GM23338 (cell line): ENCODE measurements around the gene LRMDA. TPM values are rescaled to one million over a fixed set of nuclear protein-coding genes. Genes with fewer than 3 reads are reported as not detected.

Experiments used
- ATAC-seq: fragments of 200-7000 bp; cut with Tn5 transposase; 3 replicates; pipeline ENCODE4 v1.9.1; 2020
- DNase-seq: peaks from one replicate; pipeline ENCODE4 v3.0.0-alpha.2; 2015; ENCODE audit warnings: low spot score
- H2AFZ ChIP-seq: fragments of 200-600 bp; sonication (generic); 2 replicates; pipeline ENCODE4 v1.8.0; 2016; ENCODE audit warnings: antibody characterized with exemption, mild to moderate bottlenecking, moderate library complexity
- H3F3A ChIP-seq: fragments of 200-600 bp; sonication (generic); replicated peaks from 2 replicates; pipeline ENCODE4 v1.8.0; 2017; ENCODE audit warnings: antibody characterized with exemption, mixed run types, low read depth
- H3K27ac ChIP-seq: fragments of 200-600 bp; sonication (generic); 2 replicates; pipeline ENCODE4 v1.6.1; 2016; ENCODE audit warnings: low read depth
- H3K27me3 ChIP-seq: fragments of 200-600 bp; sonication (generic); 2 replicates; pipeline ENCODE4 v1.8.0; 2016; ENCODE audit warnings: mild to moderate bottlenecking, mixed run types, moderate library complexity; ENCODE audit not compliant: insufficient read depth
- H3K36me3 ChIP-seq: fragments of 200-600 bp; sonication (generic); 2 replicates; pipeline ENCODE4 v1.8.0; 2016; ENCODE audit warnings: mild to moderate bottlenecking; ENCODE audit not compliant: insufficient read depth
- H3K4me1 ChIP-seq: fragments of 200-600 bp; sonication (generic); 2 replicates; pipeline ENCODE4 v1.8.0; 2016; ENCODE audit warnings: mild to moderate bottlenecking, moderate library complexity; ENCODE audit not compliant: insufficient read depth
- H3K4me2 ChIP-seq: fragments of 200-600 bp; sonication (generic); 2 replicates; pipeline ENCODE4 v1.7.1; 2017; ENCODE audit warnings: mixed run types
- H3K4me3 ChIP-seq: fragments of 200-600 bp; sonication (generic); 2 replicates; pipeline ENCODE4 v1.6.1; 2016; ENCODE audit warnings: mixed run types
- H3K79me2 ChIP-seq: fragments of 200-600 bp; sonication (generic); replicated peaks from 2 replicates; pipeline ENCODE4 v1.8.0; 2017; ENCODE audit warnings: mild to moderate bottlenecking; ENCODE audit not compliant: insufficient read depth
- H3K9me2 ChIP-seq: fragments of 200-600 bp; sonication (generic); 2 replicates; pipeline ENCODE4 v1.8.0; 2017; ENCODE audit not compliant: insufficient read depth
- H4K20me1 ChIP-seq: fragments of 200-600 bp; sonication (generic); replicated peaks from 2 replicates; pipeline ENCODE4 v1.8.0; 2017; ENCODE audit warnings: mild to moderate bottlenecking; ENCODE audit not compliant: insufficient read depth
- H3K27ac Mint-ChIP-seq: 2 replicates; pipeline ENCODE4 v1.8.0; 2020; ENCODE audit warnings: inconsistent platforms, mild to moderate bottlenecking, moderate library complexity, mixed read lengths
- H3K27me3 Mint-ChIP-seq: 3 replicates; pipeline ENCODE4 v1.8.0; 2022; ENCODE audit warnings: low read depth, mild to moderate bottlenecking, moderate library complexity, mixed read lengths, inconsistent platforms; ENCODE audit not compliant: insufficient read depth, poor library complexity
- H3K36me3 Mint-ChIP-seq: 3 replicates; pipeline ENCODE4 v1.8.0; 2021; ENCODE audit warnings: low read depth, mild to moderate bottlenecking, inconsistent platforms, moderate library complexity, mixed read lengths
- H3K4me1 Mint-ChIP-seq: 3 replicates; pipeline ENCODE4 v1.8.0; 2020; ENCODE audit warnings: mild to moderate bottlenecking, inconsistent platforms, mixed read lengths
- H3K4me3 Mint-ChIP-seq: 3 replicates; pipeline ENCODE4 v1.8.0; 2021; ENCODE audit warnings: moderate library complexity, mild to moderate bottlenecking, inconsistent platforms, mixed read lengths
- H3K9me3 Mint-ChIP-seq: 3 replicates; pipeline ENCODE4 v1.8.0; 2020; ENCODE audit warnings: moderate library complexity, mild to moderate bottlenecking, inconsistent platforms, mixed read lengths
- CREB1 ChIP-seq: fragments of 250-450 bp; sonication (Bioruptor Pico); IDR thresholded peaks from 2 replicates; pipeline ENCODE4 v1.5.0; 2020; ENCODE audit warnings: low read depth, mild to moderate bottlenecking, moderate library complexity
- JUNB ChIP-seq: IDR thresholded peaks from one replicate; pipeline ENCODE4 v1.6.1; 2016; ENCODE audit warnings: antibody characterized with exemption; ENCODE audit not compliant: unreplicated experiment
- POLR2AphosphoS5 ChIP-seq: IDR thresholded peaks from 2 replicates; pipeline ENCODE4 v1.6.1; 2016; ENCODE audit warnings: antibody characterized with exemption, low read depth
- ZNF331 ChIP-seq: fragments of 250-450 bp; sonication (Bioruptor Pico); IDR thresholded peaks from 2 replicates; pipeline ENCODE4 v1.5.0; 2020; ENCODE audit warnings: low read depth, mild to moderate bottlenecking, moderate library complexity
- polyA plus RNA-seq: library from polyadenylated mRNA; unstranded; fragments of >200 nt; fragmentation: Nextera tagmentation; extraction: Ambion mirVana; gene quantifications from 2 replicates; pipeline ENCODE4 v1.2.1, GENCODE V29; 2016
- total RNA-seq: library from RNA; depleted of rRNA; stranded (reverse); fragments of >200 nt; shearing (Covaris generic); gene quantifications from 2 replicates; pipeline ENCODE4 v1.2.3, GENCODE V29; 2014
- TF ChIP-seq, protein P1 (sequence below): fragments of 250-450 bp; sonication (Bioruptor Pico); IDR thresholded peaks from 2 replicates; pipeline ENCODE4 v1.5.0; 2020; ENCODE audit warnings: mild to moderate bottlenecking, moderate library complexity

Gene LRMDA
- total and polyA plus RNA-seq, 2 experiments from 2014 or later = 0.90 to 1.8 TPM

DNA sequence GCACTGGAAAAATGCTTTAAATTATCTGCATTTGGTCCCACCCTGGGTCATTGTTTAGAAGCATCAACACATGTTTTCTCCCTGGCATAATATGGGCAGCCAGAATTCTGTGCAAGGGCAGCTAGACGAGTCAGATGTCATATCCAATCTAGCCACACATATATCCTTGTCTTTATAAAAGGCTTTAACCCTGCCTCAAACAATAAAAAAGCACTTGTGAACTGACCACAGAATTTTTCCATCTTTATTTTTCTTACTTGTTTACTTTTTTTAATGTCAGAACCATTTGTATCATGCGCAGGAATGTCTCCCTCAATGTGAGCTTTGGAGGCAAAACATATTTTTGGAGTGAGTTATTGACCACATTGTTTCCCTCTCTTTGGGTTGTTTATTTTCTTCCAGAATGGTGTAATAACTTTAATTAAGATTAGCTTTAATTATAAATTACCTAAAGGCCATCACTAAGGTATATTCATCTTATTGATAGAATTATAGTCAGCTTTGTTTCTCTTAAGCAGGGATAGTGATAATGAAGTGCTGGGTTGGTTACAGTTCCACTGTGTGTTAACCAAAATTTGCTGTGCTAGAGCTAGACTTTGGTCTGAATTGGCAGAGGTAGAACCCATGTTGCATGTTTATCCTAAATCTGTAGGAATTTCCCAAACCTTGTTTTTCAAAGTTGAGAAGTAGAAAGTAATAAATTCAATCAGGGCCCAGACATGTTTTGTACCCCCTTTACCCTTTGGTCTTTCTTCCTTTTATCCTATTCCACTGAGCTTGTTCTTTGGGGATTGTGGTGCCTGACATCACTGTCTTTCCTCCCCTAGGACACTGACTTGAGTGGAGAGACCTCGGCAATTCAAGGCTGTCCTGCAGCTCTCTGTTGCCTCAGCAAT is 1127.8 kb downstream of the LRMDA start (continued):
- TF ChIP-seq, protein P1, sequence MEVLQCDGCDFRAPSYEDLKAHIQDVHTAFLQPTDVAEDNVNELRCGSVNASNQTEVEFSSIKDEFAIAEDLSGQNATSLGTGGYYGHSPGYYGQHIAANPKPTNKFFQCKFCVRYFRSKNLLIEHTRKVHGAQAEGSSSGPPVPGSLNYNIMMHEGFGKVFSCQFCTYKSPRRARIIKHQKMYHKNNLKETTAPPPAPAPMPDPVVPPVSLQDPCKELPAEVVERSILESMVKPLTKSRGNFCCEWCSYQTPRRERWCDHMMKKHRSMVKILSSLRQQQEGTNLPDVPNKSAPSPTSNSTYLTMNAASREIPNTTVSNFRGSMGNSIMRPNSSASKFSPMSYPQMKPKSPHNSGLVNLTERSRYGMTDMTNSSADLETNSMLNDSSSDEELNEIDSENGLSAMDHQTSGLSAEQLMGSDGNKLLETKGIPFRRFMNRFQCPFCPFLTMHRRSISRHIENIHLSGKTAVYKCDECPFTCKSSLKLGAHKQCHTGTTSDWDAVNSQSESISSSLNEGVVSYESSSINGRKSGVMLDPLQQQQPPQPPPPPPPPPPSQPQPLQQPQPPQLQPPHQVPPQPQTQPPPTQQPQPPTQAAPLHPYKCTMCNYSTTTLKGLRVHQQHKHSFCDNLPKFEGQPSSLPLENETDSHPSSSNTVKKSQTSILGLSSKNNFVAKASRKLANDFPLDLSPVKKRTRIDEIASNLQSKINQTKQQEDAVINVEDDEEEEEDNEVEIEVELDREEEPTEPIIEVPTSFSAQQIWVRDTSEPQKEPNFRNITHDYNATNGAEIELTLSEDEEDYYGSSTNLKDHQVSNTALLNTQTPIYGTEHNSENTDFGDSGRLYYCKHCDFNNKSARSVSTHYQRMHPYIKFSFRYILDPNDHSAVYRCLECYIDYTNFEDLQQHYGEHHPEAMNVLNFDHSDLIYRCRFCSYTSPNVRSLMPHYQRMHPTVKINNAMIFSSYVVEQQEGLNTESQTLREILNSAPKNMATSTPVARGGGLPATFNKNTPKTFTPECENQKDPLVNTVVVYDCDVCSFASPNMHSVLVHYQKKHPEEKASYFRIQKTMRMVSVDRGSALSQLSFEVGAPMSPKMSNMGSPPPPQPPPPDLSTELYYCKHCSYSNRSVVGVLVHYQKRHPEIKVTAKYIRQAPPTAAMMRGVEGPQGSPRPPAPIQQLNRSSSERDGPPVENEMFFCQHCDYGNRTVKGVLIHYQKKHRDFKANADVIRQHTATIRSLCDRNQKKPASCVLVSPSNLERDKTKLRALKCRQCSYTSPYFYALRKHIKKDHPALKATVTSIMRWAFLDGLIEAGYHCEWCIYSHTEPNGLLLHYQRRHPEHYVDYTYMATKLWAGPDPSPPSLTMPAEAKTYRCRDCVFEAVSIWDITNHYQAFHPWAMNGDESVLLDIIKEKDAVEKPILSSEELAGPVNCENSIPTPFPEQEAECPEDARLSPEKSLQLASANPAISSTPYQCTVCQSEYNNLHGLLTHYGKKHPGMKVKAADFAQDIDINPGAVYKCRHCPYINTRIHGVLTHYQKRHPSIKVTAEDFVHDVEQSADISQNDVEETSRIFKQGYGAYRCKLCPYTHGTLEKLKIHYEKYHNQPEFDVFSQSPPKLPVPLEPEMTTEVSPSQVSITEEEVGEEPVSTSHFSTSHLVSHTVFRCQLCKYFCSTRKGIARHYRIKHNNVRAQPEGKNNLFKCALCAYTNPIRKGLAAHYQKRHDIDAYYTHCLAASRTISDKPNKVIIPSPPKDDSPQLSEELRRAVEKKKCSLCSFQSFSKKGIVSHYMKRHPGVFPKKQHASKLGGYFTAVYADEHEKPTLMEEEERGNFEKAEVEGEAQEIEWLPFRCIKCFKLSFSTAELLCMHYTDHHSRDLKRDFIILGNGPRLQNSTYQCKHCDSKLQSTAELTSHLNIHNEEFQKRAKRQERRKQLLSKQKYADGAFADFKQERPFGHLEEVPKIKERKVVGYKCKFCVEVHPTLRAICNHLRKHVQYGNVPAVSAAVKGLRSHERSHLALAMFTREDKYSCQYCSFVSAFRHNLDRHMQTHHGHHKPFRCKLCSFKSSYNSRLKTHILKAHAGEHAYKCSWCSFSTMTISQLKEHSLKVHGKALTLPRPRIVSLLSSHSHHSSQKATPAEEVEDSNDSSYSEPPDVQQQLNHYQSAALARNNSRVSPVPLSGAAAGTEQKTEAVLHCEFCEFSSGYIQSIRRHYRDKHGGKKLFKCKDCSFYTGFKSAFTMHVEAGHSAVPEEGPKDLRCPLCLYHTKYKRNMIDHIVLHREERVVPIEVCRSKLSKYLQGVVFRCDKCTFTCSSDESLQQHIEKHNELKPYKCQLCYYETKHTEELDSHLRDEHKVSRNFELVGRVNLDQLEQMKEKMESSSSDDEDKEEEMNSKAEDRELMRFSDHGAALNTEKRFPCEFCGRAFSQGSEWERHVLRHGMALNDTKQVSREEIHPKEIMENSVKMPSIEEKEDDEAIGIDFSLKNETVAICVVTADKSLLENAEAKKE (CRISPR knock-in tag) = no peak
- no peak for TF ChIP-seq JUNB
- TF ChIP-seq POLR2AphosphoS5 = no peak
- TF ChIP-seq ZNF331 = no peak

DNA sequence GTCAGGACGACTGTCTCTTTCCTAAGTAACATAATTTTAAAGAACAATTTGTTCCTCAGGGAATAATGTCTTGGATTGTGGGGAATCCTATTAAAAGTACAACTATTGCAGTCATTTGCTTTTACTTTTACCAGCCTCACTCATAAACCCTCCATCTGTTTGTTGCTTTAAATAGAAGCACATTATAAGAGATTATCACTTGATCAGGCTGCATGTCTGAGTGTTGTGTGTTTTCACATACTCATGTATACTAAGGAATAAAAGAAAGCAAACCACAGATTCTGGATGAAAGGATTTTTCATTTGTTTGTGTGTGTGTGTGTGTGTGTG is 1128.4 kb downstream of the LRMDA start:
- Mint-ChIP-seq H3K4me1 (no peaks in the 10 kb centered on the region), H3K27ac (no peak overlapping the region), H3K36me3 (no peaks in the 10 kb centered on the region), H3K9me3 (no peaks in the 10 kb centered on the region), H3K27me3 (no peaks in the 10 kb centered on the region), H3K4me3 (no peak overlapping the region)
- no peaks in the 10 kb centered on the region for H3K79me2 ChIP-seq
- H3K27ac ChIP-seq = no peak overlapping the region
- ATAC-seq (no peak), DNase-seq (no peak)
- no peak overlapping the region for H3K4me3 ChIP-seq
- H4K20me1 ChIP-seq = no peaks in the 10 kb centered on the region
- no peaks in the 10 kb centered on the region for H3K4me1 ChIP-seq
- H3K9me2 ChIP-seq = no peaks in the 10 kb centered on the region
- TF ChIP-seq CREB1 = no peak
- TF ChIP-seq, protein P1 (CRISPR knock-in tag) = no peak
- no peak overlapping the region for H2AFZ ChIP-seq
- H3F3A ChIP-seq = no peaks in the 10 kb centered on the region
- H3K27me3 ChIP-seq = no peaks in the 10 kb centered on the region
- H3K4me2 ChIP-seq = no peak overlapping the region
- H3K36me3 ChIP-seq = no peaks in the 10 kb centered on the region
